Stimulated activated CD8-positive, alpha-beta memory T cell treated with anti-CD3 and anti-CD28 coated beads, Interleukin-4, amount 100 ng/mL, for 1 hour (primary cell): ENCODE results near the gene FYB2.
"Not testable (repeated sequence)": the region's sequence is repeated elsewhere in the genome, so short reads cannot be mapped to it uniquely, and the experiment has no call there.

ENCODE experiments used
- DNase-seq, 2 donors: peaks; one replicate each; pipeline ENCODE4 v3.0.0-alpha.2; 2020; ENCODE audit warnings: low read depth in 2 of 2, low spot score in 1 of 2

Gene FYB2

DNA sequence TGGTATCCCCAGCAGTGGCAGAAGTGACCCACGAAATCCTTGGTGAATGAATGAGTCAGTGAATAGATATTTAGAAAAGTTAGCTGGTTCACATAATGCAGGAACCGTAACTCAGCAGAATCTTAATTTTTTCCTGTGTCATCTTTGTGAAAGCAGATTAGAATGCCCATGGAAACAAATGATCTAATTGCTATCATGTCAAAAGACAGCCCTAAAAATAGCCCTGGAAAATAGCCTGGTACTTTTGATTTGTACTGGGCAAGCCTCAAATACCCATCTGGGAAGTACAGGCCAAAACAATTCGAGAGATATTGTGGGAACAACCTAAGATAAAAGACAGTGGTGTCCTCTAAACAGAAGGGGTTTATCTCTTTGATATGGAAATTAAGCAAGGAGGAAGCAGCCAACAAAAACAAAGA is 21.1 kb downstream of the FYB2 start:
- no peak for DNase-seq

DNA sequence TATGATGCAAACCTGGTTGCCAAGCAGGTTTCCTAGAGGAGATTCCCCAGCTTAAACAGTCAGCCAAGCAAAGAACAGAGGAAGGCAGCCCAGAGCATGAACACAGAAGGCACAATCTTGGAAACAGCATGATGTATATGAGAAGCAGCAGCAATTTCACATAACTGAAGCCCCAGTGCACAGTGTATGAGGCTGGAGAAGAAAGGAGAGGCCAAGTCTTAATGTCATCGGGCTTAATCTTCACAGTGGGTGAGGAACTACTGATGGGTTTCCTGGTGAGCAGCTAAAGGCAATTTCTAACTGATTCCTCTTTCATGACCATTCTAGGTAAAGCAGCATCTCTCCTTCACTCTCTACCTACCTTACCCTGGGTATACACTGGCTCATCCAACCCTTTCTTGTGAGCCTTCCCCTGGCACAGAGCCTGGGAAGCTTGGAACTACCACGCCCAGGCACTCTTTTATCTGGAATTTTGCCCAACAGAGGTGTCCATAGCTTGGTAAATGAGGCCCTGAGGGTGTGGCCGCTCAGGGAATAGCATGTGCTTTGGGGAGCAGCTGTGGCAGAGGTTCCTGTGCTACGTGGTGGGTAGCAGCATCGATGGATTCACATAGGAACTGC is 22.0 kb downstream of the FYB2 start:
- DNase-seq, result no peak

DNA sequence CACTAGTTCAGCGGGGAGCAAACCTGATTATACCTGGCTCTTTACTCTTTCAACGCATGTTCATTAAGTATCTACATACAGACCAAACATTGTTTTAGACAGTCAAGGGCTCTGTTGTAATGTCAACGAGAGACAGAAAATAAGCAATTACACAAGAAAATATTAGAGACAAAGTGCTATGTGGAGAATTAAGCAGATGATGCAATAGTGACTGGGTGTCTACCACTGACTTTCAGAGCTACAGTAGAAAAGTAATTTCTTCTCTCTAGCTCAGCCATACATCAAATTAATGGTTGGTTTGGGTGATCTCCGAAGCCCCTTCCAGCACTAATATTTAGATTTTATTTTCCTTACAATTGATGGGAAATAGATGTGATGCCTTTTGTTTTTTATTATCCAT is 23.3 kb downstream of the FYB2 start:
- DNase-seq, result no peak

DNA sequence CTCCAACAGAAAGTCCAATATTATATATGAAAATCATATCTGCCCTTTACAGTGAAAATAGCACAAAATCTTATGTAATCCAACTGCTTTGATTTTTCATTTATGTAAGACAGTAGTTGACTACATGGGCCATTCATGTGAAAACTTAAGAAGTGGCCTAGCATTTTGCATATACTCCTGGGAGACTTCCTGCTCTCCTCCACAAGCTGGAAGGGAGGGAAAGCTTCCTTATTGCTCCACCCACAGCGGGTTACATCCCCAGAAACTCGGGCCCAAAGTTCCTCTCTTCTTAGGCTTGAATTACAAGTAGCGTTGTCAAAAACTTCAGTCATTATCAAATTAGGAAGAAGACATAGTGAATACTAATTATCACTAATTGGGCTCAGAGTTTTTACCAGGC is 29.2 kb downstream of the FYB2 start:
- DNase-seq, result no peak

DNA sequence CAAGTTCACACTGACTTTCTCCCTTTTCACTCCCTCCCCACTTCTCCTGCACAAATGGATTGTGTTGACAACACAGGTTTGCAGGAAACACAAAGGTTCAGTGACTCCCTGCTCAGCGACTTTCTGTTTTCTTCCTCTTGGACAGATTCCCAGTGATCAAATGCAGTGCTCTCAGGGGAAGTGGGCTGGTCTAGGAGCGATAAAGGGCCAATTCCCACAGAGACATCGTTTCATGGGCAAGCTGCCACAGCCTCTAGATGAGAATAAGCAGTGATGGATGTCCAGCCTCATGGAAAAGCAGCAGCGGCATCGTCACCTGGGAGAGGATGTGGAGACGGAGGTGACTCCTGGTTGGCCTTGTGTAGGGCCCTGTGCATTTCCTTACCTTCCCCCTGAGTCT is 30.6 kb downstream of the FYB2 start:
- no peak for DNase-seq

DNA sequence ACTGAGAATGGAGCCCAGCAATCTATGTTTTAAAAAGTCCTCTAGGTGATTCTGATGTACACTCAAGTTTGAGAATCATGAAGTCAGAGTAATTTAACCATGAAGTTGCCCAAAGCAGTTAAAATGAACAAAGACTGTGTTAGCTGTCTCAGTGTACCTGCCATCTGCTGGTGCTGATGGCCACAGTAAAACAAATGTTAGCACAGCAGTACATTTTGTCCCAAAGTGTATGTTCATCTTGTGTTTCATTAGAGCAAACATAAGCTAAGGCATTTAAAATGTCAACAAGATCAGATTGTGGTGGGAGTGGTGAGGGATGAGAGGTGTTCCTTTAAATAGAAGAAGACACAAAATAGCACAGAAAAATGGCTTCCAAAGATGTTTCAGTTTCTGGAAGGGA is 31.1 kb downstream of the FYB2 start:
- DNase-seq, result no peak

DNA sequence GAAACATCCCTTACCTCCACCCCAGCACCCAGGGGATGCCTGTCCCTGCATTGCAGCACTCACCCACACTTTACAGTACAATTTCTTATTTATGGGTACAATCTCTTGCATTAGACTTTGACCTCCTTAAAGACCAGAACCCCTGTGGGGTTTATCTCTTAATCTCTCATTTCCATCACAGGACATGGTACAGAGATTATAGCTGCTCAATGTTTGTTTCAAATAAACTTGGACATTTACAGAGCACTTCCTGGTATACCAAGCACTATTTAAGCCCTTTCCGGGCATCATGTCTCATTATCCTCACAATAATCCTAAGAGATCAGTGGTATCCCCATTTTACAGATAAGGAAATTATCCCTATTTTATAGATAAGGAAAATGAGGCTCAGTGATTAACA is 31.9 kb downstream of the FYB2 start:
- no peak for DNase-seq

DNA sequence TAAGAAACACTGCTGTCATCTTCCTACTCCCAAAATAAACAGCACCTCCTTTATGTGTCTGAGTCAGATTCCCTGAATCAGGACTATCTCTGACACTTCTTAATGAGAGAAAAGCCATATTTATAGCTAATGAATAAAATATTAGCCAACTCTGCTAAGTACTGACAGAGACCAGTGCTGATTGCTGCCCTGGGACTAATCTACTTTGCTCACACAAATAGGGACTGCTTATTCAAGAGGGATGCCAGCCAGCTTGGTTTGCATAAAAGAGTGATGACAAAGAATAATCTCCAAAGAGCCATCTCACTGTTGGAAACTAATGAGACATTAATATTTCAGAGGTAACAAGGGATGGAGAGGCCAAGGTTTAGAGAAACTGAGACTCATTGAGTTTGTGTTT is 36.4 kb downstream of the FYB2 start:
- DNase-seq, result no peak

DNA sequence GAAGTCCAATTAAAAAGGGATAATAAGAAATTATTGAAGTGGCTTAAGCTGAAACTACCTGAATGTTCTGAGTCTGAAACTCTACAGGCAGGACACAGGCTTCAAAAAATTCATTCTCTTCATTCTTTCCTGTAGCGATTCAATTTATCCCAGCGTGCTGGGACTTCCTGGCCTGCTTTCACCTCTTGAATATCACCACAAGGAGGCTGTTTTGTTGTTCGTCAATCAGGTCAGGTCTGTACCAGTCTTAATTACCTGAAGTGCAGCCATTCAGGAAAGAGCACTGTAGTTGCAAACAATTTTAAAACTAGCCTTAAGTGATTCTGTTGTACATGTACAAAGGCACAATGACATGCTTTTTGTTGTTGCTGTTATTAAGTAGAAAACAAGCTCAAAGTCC is 38.4 kb downstream of the FYB2 start:
- DNase-seq, result no peak

DNA sequence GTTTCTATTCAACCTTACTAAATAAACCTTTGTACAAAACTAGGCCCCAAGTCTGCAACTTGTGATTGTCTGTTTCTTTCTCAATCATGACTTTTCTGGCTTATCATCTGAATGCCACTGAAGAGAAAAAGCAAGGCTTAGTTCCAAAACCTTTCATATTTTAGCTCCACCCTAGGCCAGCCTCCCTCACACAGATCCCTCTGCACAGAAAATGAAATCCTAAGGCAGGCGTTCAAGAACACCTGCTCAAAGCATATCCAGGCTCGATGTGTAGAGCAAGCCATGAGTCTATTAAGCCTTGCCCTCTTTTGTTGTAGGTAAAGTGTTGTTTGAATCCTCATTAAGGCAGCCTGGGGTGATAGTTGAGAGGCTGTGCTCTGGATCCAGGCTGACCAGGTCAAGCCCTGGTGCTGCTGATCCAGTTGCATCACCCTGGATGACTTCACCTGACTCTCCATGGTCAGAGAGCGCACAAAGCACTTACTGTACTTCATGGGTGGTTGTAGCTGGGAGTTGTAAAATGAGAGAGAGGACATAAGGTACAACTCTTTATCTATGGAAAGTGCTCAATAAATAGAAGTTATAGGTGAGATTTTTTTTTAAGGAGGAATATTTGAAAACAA is 39.0 kb downstream of the FYB2 start:
- DNase-seq, result no peak

DNA sequence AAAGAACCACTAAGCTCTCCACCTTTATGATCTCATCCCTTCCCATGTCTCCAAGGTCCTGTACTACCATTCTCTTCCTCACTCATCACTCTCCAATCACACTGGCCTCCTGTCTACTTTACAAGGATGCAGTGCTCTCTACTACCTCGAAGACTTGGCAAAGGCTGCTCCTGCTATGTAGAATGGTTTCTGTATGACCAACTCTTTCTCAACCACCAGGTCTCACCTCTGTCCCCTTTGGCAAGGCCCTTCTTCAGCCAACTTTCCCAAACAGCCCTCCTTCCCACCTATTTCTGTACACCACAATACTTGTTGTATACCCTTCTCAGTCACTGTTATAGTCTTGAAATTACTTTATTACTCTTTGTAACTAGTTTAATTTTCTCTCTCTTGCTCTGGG is 41.2 kb downstream of the FYB2 start:
- no peak for DNase-seq

DNA sequence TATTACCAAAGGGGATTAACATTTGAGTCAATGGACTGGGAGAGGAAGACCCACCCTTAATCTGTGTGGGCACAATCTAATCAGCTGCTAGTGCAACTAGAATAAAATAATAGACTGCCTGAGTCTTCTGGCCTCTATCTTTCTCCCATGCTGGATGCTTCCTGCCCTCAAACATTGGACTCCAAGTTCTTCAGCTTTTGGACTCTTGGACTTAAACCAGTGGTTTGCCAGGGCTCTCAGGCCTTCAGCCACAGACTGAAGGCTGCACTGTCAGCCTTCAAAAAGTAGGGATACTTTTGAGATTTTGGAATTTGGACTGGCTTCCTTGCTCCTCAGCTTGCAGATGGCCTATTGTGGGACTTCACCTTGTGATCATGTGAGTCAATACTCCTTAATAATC is 44.5 kb downstream of the FYB2 start:
- DNase-seq, result not testable (repeated sequence)

DNA sequence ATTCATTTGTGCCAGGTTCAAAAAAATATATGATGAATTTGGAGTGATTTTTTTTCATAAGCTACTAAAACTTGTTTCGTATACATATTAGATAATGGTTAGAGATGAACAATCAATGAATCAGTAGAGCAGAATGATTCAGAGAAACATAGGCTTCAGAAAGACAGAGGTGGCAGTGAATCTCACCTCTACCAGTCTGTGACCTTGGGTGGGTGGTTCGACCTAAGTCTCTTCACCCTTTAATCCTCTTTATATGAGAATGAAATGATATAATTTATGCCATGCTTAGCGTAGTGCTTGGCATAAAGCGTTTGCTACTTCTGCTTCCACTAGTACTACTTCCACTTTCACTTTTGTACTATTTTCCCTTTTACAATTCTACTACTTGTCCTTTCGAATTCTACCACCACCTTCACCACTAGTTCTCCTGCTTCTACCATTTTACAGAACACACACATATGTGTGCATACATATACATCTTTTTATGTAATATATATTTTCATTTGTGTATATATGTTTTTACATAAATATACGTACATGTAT is 45.1 kb downstream of the FYB2 start:
- DNase-seq, result no peak

DNA sequence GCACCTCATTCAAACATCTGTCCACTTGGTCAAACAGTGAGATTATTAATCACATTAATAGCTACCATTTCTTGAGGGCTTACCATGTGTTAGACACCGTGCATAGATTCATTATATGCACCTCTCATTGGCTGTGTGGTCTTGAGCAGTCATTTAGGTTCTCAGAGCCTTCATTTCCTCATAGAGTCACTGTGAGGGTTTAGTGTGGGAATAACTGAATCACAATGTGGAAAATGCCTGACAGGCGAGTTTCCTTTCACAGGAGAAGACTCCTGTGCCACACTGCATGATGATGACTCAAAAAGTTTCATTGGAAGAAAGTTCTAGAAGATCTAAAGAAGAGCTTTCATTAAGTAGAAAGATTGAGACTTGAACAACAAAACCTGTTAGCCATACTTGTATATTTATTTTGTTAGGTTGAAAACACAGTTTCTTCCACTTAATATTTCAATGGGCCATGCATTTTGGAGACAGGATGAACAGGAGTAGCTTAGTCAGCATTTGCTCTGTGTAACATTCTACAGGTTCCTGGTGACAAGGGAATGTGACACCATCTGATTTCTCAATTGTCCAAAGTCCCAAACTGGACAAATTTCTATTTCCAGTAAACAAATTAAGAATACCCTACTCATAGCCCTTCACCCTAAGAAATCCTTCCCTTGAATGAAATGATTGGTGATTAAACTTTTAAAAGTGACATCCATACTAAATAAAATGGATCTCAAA is 45.7 kb downstream of the FYB2 start:
- DNase-seq, result no peak

DNA sequence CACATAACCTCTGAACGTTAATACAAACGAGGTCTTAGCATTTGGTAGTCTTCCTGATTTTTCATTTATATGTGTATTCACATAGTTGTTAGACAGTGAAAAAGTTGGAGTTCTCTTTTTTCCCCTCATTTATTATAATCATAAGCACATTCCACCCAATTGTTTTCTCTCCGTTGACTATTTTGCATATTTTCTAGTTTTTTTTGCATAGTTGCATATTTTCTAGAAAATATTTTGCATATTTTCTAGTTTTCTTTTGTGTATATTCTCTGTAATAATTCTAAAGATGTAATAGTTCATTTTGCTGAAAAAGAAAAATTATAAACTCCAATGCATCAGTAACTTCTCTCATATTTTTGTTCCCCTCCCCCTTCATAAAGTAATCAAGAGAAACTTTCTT is 47.5 kb downstream of the FYB2 start:
- no peak for DNase-seq

DNA sequence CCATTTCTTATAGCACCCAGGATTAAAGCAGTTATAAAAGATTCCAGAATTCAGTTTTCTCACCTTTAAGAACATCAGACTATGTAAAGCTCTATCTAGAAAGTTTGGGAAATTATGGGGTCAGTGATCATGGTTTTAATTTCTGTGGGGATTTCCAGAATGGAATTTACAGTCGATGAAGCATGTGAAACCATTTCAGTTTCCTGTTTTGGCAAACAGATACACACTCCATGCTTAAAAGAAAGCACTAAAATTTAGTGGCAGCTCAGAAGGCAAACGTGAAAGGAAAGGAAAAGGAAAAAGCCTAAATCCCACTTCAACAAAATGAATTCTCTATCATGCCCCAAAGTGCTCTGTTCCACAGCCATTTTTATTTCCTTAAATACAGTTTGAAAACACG is 60.4 kb downstream of the FYB2 start:
- DNase-seq, result no peak

DNA sequence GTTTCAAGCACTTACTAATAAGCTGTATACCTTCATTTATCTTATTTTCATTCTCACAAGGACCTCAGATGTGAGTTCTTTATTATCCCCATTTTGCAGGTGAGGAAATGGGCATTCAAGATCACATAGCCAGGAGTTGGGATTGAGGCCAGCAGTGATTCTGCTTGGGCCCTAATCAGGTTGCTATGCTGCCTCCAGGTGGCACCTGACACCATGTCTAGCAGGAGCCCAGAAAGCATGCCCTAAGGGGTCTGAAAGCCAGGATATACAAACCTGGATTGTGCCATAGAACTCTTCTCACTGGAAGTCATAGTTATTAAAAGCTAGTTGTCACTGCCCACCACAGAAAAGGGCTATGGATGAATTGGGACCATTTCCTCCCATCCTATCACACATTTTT is 61.1 kb downstream of the FYB2 start:
- DNase-seq, result no peak

DNA sequence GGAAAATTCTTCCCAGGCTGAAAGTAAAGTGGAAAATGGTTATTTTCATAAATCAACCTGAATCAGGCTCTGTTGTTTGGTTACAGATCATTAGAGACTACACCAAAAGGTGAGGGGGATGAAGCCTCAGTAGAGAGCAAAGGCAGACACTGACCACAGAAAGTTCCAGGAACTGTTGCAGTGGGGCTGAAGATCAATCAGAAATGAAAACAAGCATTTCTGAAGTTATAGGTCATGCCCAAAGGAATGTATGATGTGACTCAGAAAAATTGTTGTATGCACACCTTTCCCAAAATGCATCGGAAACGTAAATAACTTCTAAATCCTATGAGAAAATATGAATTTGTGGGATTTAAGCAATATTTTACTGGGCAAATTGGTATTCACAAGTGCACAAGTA is 63.3 kb downstream of the FYB2 start:
- no peak for DNase-seq

DNA sequence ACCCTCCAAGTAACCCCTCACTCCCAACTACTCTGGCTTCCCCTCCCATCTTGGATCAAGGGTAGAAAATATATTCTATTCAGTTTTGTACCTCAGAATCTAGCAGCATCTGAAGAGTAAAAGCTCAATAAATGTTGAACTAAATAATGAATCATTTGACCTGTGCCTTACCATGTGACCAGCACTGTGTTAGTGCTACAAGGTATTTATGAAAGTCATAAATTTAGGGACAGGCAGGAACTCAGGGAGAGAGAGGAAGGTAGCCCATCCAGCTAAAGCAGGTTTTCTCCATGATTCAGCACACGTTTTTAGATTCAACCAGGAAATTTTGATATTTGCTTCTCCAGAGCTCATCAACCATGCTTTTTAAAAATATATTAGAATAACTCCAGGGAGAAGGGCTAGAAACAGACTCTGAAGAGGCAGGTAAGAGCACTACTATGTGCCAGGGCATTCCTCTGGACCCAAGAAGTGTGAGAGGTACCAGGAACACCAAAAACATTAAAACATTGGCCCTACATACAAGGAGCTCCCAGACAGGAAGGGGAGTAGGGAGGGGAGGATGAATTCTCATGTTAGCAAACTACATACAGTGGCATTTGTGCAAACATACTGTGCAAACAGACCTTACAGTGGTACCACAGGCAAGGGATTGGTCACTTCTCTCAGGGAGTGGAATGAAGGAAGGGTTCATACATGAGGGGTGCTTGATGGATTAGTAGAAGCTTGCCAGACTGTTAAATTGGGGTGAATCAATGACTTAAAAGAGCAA is 64.3 kb downstream of the FYB2 start:
- no peak for DNase-seq

DNA sequence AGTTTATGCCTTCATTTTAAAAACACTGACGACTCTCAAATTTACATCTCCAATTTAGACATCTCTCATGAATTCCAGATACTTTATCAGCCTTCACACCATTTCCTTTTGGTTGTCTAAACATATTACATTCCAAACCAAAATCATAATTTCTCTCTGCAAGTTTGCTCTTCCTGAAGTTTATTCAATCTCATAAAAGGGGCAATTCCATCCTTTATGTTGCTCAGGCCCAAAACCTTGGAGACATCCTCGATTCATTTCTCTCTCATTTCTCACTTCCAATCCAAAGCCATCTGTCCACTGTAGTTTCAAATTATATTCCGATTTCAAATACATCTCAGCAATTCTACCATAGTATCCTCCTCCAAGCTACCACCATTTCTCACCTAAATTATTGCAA is 74.0 kb downstream of the FYB2 start:
- no peak for DNase-seq

DNA sequence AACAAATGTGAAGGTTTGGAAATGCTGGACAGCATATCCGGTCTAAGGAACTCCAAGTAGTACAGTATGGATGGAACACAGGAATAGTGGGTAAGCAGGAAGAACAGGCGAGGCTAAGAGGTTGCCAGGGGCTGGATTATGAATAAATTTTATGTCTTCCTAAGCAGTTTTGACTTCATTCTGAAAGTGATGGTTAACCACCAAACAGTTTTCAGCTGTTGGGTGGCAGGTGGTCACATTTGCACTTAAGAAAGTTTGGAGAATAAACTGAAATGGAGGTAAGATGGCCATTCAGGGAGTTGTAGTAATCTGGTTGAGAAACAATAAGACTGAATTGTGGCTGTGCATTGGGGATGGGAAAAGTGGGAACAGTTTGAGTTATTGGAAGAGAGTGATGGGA is 90.2 kb downstream of the FYB2 start:
- DNase-seq, result no peak

DNA sequence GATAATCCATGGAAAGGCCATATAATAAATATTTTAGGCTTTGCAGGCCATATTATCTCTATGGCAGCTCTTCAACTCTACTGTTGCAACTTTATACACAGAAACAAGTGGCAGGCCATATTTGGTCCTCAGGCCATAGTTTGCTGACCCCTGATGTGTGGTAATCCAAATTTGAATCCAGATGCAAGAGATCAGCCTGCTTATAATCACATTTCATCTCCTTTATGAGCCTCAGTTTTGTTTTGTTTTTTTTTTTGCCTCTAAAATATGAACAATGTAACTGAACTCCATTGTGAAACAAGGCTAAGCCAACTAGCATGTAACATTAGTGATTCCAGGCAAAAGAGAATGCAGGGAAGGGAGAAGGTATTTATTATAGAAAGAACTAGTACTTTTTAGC is 92.5 kb downstream of the FYB2 start:
- no peak for DNase-seq
